SK-N-MC (cell line): ENCODE results near the gene C14orf132.
A peak's percentile ranks its signal among the peaks of the same experiment; 100 is the strongest.

Experiments
- EZH2 ChIP-seq: fragments of 200-600 bp; sonication (generic); IDR thresholded peaks from one replicate; pipeline ENCODE4 v1.6.1; 2017; ENCODE audit warnings: antibody characterized with exemption
- FOXP2 ChIP-seq: optimal IDR thresholded peaks from 2 replicates; pipeline ENCODE3; 2011; ENCODE audit warnings: mild to moderate bottlenecking, moderate library complexity; ENCODE audit not compliant: insufficient read depth; ENCODE audit errors: extremely low read length, control extremely low read depth
- POLR2AphosphoS5 ChIP-seq: IDR thresholded peaks from 2 replicates; pipeline ENCODE4 v1.6.1; 2012; ENCODE audit warnings: mild to moderate bottlenecking, low read depth, low read length, borderline replicate concordance

DNA sequence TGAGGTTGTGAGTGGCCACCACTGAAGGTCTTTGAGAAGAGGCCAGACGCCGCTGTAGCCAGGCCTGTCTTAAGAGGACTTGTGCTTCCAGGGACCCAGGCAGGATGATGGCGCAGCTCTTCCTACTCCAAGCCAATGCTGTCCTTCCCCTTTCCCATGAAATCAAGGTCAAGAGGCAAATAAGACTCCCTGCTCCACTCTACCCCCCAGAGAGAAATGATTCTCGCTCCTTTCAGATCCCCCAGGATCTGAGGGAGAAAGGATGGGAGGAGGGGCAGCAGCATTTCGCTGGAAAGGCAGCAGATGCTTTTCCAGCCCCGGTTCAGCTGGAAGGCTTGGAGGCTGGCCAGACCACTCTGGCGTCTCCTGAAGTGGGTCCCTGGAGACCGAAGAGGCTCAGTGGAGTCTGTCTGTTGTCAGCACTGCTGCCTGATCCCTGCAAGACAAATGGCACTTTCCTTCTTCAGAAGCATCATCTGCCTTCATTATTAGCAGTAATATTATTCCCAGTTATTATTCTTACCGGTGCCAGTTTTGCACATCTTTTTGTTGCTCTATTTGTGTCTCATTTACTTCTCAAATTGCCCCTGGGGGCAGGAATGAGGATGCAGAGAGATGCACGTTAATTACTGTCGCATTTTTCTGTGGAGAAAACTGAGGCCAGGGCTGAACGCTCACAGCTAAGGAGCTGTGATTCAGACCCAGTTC, 51.4 kb downstream of the C14orf132 start:
- TF ChIP-seq EZH2 = no peak
- peak; percentile 26; the same call in 1 of the 2 replicates for TF ChIP-seq POLR2AphosphoS5
- peak; percentile 31 for TF ChIP-seq FOXP2
